Activated T-helper 1 cell treated with anti-CD3 and anti-CD28 coated beads, Interleukin-12 subunit alpha, Interleukin-12 subunit beta, Interleukin-2, Interleukin-4 antibody, amounts not matched to agents 30 ng/mL and 10 ng/mL and 1 ng/mL, durations not matched to agents 14 hours and 24 hours and 36 hours (primary cell): ENCODE measurements around the gene STKLD1. TPM values are rescaled to one million over a fixed set of nuclear protein-coding genes. Genes with fewer than 3 reads are reported as not detected.
A peak's percentile ranks its signal among the peaks of the same experiment; 100 is the strongest.

Experiments
- DNase-seq: peaks from one replicate; pipeline ENCODE4 v3.0.0; 2021; ENCODE audit warnings: low spot score
- H3K27ac Mint-ChIP-seq: one replicate; pipeline ENCODE4 v1.8.0; 2021; ENCODE audit warnings: mild to moderate bottlenecking, mixed read lengths
- H3K27me3 Mint-ChIP-seq: one replicate; pipeline ENCODE4 v1.8.0; 2022; ENCODE audit warnings: mild to moderate bottlenecking, moderate library complexity, mixed read lengths; ENCODE audit not compliant: insufficient read depth
- H3K36me3 Mint-ChIP-seq: one replicate; pipeline ENCODE4 v1.8.0; 2021; ENCODE audit warnings: low read depth, mixed read lengths
- H3K4me1 Mint-ChIP-seq: one replicate; pipeline ENCODE4 v1.8.0; 2021; ENCODE audit warnings: low read depth, mixed read lengths
- H3K4me3 Mint-ChIP-seq: one replicate; pipeline ENCODE4 v1.8.0; 2021; ENCODE audit warnings: mild to moderate bottlenecking, moderate library complexity, mixed read lengths
- H3K9me3 Mint-ChIP-seq: one replicate; pipeline ENCODE4 v1.8.0; 2021; ENCODE audit warnings: mixed read lengths
- intact Hi-C: fragments of 100-400 bp; cut with micrococcal nuclease; formaldehyde crosslinking; loops from one replicate; pipeline ENCODE4 v1.15.1; 2024
- total RNA-seq: library from RNA; stranded (reverse); gene quantifications from 2 replicates; pipeline ENCODE4 v1.2.3, GENCODE V29; 2022

STKLD1 gene
- total RNA-seq, 1 donor from 2014 or later = 1.5 TPM

DNA sequence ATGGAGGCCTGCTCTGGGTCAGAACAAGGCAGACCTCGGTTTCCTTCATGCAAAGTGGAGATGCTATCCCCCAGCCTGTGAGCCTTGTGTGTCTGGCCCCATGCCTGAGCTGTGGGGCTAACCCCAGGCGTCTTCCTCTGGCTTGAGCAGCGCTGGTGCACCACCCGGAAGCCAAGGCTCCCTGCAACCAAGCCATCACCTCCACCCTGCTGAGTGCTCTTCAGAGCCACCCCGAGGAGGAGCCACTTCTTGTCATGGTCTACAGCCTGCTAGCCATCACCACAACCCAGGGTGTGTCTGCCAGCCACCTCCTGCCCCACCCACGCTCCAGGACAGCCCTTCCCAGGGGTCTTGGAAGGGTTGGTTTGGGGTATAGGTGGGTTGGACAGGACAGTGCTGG is 25.4 kb downstream of the STKLD1 start:
- no peak for DNase-seq
- H3K4me3 Mint-ChIP-seq = no peak overlapping the region

DNA sequence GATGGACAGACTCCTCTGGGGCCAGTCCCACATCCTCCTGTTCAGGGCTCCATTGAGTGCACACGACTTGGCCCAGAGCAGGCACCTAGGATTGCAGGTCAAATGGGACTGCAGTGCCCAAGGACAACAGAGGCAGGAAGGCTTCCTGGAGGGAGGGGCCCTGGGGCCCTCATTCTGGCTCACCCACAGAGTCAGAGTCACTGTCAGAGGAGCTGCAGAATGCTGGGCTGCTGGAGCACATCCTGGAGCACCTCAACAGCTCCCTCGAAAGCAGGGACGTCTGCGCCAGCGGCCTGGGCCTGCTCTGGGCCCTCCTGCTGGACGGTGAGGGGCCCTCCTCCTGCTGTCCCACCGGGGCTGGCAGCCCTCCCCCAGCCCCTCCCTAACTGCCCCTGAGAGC is 26.5 kb downstream of the STKLD1 start:
- Mint-ChIP-seq H3K36me3 (peaks cover 22% of the 10 kb centered on the region), H3K9me3 (no peaks in the 10 kb centered on the region), H3K4me1 (peaks cover 9% of the 10 kb centered on the region), H3K4me3 (no peak overlapping the region), H3K27me3 (no peaks in the 10 kb centered on the region), H3K27ac (no peak overlapping the region)
- intact Hi-C loops = no loop called here
- DNase-seq = no peak

More for the DNA sequence above, 25.4 kb downstream of the STKLD1 start:
- intact Hi-C loops = no loop called here
- Mint-ChIP-seq H3K9me3 (no peaks in the 10 kb centered on the region), H3K27me3 (no peaks in the 10 kb centered on the region), H3K36me3 (peaks cover 13% of the 10 kb centered on the region), H3K27ac (no peak overlapping the region), H3K4me1 (peaks cover 3% of the 10 kb centered on the region)

DNA sequence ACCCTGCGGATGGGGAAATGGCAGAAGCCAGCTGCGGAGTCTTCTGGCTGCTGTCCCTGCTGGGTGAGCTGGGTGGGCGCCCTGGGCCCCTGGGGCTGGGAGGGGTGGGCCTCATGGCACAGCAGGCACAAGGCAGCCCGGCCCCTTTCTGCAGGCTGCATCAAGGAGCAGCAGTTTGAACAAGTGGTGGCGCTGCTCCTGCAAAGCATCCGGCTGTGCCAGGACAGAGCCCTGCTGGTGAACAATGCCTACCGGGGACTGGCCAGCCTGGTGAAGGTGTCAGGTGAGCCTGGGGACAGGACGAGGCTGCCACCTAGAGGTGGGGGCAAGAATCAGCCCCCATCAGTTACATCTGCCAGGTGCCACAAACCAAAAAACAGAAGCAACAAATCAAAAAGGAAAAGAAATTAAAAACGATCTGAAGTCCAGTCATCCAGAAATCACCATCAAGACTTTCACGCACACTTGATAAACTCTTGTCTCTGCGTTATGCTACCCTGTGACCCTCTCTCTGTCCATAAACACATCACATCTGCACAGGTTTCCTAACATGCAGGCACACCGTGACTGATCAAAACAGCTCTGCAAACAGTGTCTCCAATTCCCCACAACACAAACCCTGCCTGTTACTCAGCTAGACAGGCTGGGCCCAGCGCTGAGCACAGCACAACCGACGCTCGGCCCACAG is 27.7 kb downstream of the STKLD1 start:
- Mint-ChIP-seq H3K4me1 (peaks cover 9% of the 10 kb centered on the region), H3K27ac (peak overlapping the region; percentile 8), H3K27me3 (no peaks in the 10 kb centered on the region), H3K36me3 (peaks cover 25% of the 10 kb centered on the region), H3K4me3 (no peak overlapping the region), H3K9me3 (no peaks in the 10 kb centered on the region)
- intact Hi-C loops = no loop called here
- peak; percentile 19 for DNase-seq

DNA sequence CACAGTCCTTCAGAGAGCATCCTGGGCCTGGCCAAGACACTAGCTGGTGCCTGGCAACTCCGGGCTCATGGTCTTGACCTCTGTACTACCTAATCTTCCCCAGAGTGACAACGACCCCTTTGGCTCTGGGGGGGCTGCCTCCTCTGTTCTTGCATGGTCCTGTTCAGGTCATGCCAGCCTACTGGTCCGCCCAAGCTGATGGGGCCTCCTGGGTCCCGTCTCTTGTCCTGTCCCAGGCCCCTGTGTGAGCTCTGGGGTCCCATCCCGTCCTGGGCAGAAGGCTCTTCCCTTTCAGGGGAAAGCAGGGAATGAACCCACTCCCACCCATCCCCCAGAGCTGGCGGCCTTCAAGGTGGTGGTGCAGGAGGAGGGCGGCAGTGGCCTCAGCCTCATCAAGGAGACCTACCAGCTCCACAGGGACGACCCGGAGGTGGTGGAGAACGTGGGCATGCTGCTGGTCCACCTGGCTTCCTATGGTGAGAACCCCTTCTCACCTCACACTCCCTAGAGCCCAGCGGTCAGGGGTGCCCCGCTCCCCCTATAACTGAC is 28.4 kb downstream of the STKLD1 start:
- no peaks in the 10 kb centered on the region for H3K9me3 Mint-ChIP-seq
- intact Hi-C loops = loop anchor here (5.0 kb wide), 1 partner anchor 323 kb away; no protein-coding TSS in a partner anchor
- peaks cover 9% of the 10 kb centered on the region for H3K4me1 Mint-ChIP-seq
- H3K4me3 Mint-ChIP-seq = no peak overlapping the region
- no peaks in the 10 kb centered on the region for H3K27me3 Mint-ChIP-seq
- H3K27ac Mint-ChIP-seq = peak overlapping the region; percentile 8
- DNase-seq = no peak
- H3K36me3 Mint-ChIP-seq = peaks cover 30% of the 10 kb centered on the region

DNA sequence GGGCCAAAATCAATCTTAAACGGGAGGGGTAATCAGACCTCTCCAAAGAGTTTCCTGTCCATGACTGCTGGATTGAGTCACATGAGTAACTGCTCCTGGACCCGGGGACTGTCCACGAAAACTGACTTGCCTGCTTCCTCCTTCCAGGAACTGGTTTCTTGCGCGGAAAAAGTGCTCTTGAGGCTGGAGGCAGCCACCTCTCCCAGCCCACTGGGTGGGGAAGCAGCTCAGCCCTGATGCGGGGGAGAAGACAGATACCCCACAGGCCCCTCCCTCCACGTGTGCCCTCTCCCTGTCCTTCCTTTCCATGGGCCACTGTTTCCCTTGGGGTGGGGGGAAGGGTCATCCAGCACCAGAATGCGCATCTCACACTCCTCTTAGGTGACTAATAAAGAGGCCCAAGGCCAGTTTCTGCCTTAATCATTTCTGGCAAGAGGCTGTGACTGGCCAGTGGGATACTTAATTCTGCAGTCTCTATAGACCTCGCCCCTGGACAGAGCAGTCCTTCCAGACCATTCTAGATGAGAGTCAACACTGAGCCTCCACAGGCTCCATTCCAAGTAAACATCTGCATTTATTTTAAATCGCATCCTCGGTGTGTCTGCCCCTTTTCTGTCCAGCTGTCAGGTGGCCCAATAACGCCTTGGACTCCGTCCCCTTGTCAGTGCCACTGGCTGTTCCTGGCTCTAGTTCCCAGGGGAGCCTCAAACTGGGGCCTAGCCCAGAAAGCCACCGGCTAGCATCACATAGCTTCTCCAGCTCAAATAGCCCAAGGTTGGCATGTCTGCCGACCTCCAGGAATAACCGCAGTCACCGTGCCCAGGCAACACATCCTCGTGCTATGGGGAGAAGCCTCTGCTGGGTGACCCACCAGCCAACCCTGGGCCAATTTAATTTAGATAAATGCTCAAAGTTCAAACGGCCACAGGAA is 29.6 kb downstream of the STKLD1 start:
- no peaks in the 10 kb centered on the region for H3K9me3 Mint-ChIP-seq
- no peak for DNase-seq
- no peak overlapping the region for H3K4me3 Mint-ChIP-seq
- no peak overlapping the region for H3K27ac Mint-ChIP-seq
- peaks cover 9% of the 10 kb centered on the region for H3K4me1 Mint-ChIP-seq
- intact Hi-C loops = loop anchor here (1.0 to 5.0 kb wide), 4 partner anchors 29 to 322 kb away; partner anchors contain the start of genes CACFD1, SLC2A6, STKLD1 and SURF4
- peaks cover 32% of the 10 kb centered on the region for H3K36me3 Mint-ChIP-seq
- H3K27me3 Mint-ChIP-seq = no peaks in the 10 kb centered on the region

DNA sequence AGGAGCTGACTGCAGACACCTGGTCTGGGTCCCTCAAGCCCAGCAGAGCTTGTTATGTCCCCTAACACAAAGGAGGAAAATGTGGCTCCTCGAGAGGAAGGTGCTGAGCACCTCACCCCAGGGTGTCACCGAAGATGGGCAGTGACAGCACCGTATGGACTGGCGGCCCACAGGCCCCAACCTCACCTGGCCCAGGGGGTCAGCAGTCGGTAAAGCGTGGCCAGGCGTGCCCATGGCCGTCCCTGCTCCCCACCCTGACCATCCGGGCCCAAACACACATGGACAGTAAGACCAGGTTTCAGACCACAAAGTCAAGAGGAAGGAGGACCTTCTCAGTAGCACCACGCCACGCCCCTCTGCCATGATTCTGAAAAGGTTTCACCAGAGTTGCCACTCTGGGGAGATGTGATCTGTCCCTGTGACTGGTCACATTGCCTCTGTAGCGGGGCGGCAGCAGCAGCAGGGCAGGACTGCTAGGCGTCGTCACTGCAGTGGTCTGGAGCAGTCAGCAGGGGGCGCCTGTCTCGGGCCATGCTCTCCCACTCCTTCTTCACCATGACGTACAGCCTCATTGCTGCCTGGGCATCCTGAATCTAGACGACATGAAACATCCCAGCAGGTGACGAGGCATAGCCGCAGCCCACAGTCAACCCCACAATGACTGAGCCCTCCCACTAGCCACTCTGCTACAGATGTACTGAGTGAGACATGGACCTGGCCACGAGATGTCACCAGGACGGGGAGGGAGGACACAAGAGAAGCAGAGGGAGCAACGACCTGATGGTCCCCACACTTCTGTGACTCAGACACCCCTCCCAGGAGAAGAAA is 30.5 kb downstream of the STKLD1 start:
- peaks cover 32% of the 10 kb centered on the region for H3K36me3 Mint-ChIP-seq
- H3K27ac Mint-ChIP-seq = peak overlapping the region; percentile 82
- no peaks in the 10 kb centered on the region for H3K27me3 Mint-ChIP-seq
- peak; percentile 67 for DNase-seq
- no peaks in the 10 kb centered on the region for H3K9me3 Mint-ChIP-seq
- H3K4me3 Mint-ChIP-seq = no peak overlapping the region
- intact Hi-C loops = loop anchor here (1.0 to 5.0 kb wide), 6 partner anchors 11 to 321 kb away; partner anchors contain the start of genes CACFD1, SLC2A6, STKLD1 and SURF4
- peaks cover 9% of the 10 kb centered on the region for H3K4me1 Mint-ChIP-seq

DNA sequence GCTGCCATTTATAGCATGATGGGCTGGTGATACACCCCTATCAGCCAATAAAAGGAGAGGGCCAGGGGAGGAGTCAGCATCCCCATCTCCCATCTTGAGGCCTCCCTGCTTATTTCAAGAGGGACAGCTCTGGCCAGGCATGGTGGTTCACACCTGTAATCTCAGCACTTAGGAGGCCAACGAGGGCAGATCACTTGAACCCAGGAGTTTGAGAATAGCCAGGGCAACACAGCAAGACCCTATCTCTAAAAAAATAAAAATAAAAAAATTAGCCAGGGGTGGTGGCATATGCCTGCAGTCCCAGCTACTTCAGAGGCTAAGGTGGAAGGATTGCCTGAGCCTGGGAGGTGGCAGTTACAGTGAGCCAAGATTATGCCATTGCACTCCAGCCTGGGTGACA is 31.9 kb downstream of the STKLD1 start:
- peaks cover 37% of the 10 kb centered on the region for H3K36me3 Mint-ChIP-seq

DNA sequence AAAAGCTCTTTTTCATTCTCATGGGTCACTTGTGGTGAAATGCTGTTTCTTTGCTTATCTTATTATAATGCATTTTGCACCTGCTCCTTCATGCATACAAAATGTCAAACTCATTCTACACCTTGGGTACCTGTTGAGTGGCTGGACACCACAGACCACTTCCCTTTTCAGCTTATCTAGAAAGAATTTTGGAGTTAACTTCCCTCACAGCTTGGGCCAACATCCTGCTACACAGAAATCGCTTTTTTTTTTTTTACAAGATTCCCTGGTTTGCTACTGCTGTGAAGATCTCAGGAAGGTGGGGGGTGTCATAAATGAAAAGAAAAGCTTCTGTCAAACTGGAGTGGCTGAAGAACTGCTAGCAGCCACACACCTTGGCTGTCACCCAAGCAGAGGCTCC is 39.0 kb downstream of the STKLD1 start:
- intact Hi-C loops = loop anchor here (5.0 kb wide), 2 partner anchors 577 to 612 kb away; partner anchors contain the start of genes BRD3OS and VAV2
- H3K9me3 Mint-ChIP-seq = no peaks in the 10 kb centered on the region
- peaks cover 21% of the 10 kb centered on the region for H3K36me3 Mint-ChIP-seq
- DNase-seq = no peak
- H3K27ac Mint-ChIP-seq = no peak overlapping the region
- H3K4me3 Mint-ChIP-seq = peak overlapping the region; percentile 93
- no peaks in the 10 kb centered on the region for H3K27me3 Mint-ChIP-seq
- H3K4me1 Mint-ChIP-seq = peaks cover 44% of the 10 kb centered on the region

More for the DNA sequence above, 31.9 kb downstream of the STKLD1 start:
- intact Hi-C loops = loop anchor here (5.0 kb wide), 1 partner anchor 319 kb away; no protein-coding TSS in a partner anchor
- H3K4me1 Mint-ChIP-seq = peaks cover 9% of the 10 kb centered on the region
- no peak overlapping the region for H3K27ac Mint-ChIP-seq
- H3K9me3 Mint-ChIP-seq = no peaks in the 10 kb centered on the region
- H3K4me3 Mint-ChIP-seq = no peak overlapping the region
- no peak for DNase-seq
- no peaks in the 10 kb centered on the region for H3K27me3 Mint-ChIP-seq

DNA sequence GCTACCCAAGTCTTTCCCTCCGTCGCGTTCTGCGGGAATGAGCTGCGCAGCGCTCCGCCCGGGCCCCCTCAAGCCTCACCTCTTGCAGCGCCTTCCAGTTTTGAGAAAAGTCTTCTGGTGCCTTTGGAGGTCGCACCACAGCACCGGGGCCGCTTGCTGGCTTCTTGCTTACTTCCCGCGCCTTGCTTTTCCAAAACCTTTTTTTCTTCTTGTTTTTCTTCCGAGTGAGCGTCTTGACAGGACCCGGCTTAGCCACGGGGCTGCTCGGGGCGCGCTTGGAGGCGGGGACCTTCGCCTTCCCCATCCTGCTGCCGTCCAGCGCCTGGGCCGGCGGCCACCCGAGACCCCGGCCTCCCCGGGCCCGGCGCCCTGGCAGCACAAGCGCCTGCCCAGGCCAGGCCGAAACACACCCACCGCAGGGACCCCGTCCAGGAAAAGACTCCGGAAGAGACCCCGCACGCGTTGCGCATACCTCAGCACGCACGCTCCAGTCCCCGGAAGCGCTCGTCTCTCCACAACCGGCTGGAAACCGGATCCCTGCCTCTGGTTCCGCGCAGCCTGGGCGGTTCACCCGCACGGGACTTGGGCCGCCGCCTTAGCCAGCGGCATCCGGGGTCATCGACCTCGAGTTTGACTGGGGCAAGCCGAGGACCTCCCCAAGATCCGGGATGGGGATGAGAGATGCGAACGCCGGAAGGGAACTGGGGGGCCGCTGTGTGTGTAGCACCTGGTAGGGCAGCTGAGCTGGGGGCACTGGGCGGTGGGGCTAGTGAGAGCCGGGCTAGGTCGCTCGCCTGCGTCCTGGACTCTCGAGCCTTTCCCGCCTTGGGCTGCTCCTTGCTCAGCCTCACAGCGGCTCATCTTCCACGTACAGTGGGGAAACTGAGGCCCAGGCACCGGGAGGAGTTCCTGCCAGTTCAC is 41.6 kb downstream of the STKLD1 start, which contains the start of gene REXO4:
TSS of gene REXO4 (minus strand) at position 470 of the 921 bp plus-strand sequence. CDS start at position 304, 166 bp downstream.
- Mint-ChIP-seq H3K36me3 (peaks cover 16% of the 10 kb centered on the region), H3K27ac (peak within 1 kb of the TSS; percentile 86), H3K4me1 (peaks cover 56% of the 10 kb centered on the region), H3K9me3 (no peaks in the 10 kb centered on the region), H3K27me3 (no peaks in the 10 kb centered on the region), H3K4me3 (peak within 1 kb of the TSS; percentile 93)
- intact Hi-C loops = loop anchor here (1.0 to 5.0 kb wide), 8 partner anchors 10 to 747 kb away; partner anchors contain the start of genes BRD3OS, CACFD1, RNU6ATAC and STKLD1
- peak; percentile 86 for DNase-seq

DNA sequence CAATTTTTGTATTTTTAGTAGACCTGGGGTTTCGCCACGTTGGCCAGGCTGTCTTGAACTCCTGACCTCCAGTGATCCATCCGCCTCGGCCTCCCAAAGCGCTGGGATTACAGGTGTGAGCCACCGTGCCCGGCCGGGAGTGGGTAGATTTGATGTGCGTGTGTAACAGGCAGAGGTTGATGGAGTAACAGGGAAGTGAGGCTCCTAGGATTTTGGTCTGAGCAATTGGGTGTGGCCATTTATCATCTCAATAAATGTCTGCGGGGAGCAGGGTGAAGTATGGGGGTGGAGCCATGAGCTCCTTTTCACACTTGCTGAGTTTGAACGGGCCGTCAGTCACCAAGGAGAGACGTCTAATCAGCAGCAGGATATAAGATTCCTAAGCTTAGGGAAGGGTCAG is 42.8 kb downstream of the STKLD1 start:
- Mint-ChIP-seq H3K27me3 (no peaks in the 10 kb centered on the region), H3K4me1 (peaks cover 53% of the 10 kb centered on the region), H3K9me3 (no peaks in the 10 kb centered on the region), H3K27ac (peak overlapping the region; percentile 86), H3K36me3 (peaks cover 10% of the 10 kb centered on the region), H3K4me3 (peak overlapping the region; percentile 93)
- intact Hi-C loops = loop anchor here (2.0 to 5.0 kb wide), 3 partner anchors 573 to 746 kb away; partner anchors contain the start of genes BRD3OS, RNU6ATAC and VAV2
- DNase-seq = no peak

DNA sequence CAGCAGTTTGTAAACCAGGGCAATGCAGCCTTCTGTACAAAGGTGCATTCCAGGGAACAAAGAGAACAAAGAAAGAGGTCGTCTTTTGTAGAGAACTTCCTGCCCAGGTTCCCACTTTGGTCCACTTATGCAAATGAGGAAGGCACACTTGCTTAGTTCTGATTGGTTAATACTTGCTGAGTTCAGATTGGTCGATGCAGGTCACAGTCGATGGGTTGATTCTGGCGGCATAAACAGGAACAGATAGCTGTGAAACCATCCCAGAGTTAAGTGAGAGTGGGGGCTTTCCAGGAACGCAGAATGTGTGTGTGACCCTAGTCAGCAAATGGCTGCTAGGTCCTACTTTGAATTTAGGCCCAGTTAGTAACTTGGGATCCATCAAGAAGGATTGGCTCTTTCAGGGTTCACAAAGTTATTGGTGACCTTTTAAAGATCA is 44.2 kb downstream of the STKLD1 start:
- Mint-ChIP-seq H3K9me3 (no peaks in the 10 kb centered on the region), H3K4me1 (peaks cover 40% of the 10 kb centered on the region), H3K36me3 (peaks cover 3% of the 10 kb centered on the region), H3K27me3 (no peaks in the 10 kb centered on the region), H3K27ac (peak overlapping the region; percentile 65), H3K4me3 (peak overlapping the region; percentile 48)
- intact Hi-C loops = no loop called here
- no peak for DNase-seq
